HCT116 (cell line): Measurements from ENCODE around the gene FAM47E. TPM values are rescaled to one million over a fixed set of nuclear protein-coding genes. Genes with fewer than 3 reads are reported as not detected.

Experiments used
- ATAC-seq: fragments of 200-7000 bp; cut with Tn5 transposase; 2 replicates; pipeline ENCODE4 v1.9.1; 2020; ENCODE audit warnings: mild to moderate bottlenecking, moderate library complexity
- BruUV-seq: library from RNA; stranded (reverse); fragments of 400-500 nt; replicated peaks from 2 replicates; lab custom pipeline; 2021; lab: Mats Ljungman, UMichigan
- CTCF ChIA-PET: fragments of 300-600 bp; sonication (Branson Sonifier 250); formaldehyde crosslinking; loops from one replicate; lab custom pipeline; 2021; ENCODE audit warnings: antibody characterized with exemption; lab: Charles Lee
- POLR2A ChIA-PET: fragments of 300-600, 350-600 bp; sonication (Branson Sonifier 250); formaldehyde crosslinking; loops from one replicate; lab custom pipeline; 2021; ENCODE audit warnings: antibody characterized with exemption; lab: Charles Lee
- RAD21 ChIA-PET, 2 experiments: fragments of 300-600 bp; sonication (Branson Sonifier 250); formaldehyde crosslinking; loops; one replicate each; lab custom pipeline; 2023; ENCODE audit warnings: low total read pairs in 2 of 2; ENCODE audit not compliant: uncharacterized antibody in 2 of 2, unreplicated experiment in 2 of 2, low non-redundant PET in 1 of 2; lab: Charles Lee
- DNase-seq: peaks from one replicate; pipeline ENCODE4 v3.0.0-alpha.2; 2010; ENCODE audit warnings: low read depth, low spot score
- H2AFZ ChIP-seq: fragments of 200-600 bp; shearing (Covaris generic), sonication (generic); 2 replicates; pipeline ENCODE4 v1.6.1; 2017; ENCODE audit warnings: low read depth, mixed run types, mixed read lengths, antibody characterized with exemption, low read length; ENCODE audit not compliant: poor library complexity, severe bottlenecking
- H3K27ac ChIP-seq: 2 replicates; pipeline ENCODE4 v1.5.1; 2012; ENCODE audit warnings: low read depth, low read length
- H3K27me3 ChIP-seq: fragments of 200-600 bp; sonication (generic); 2 replicates; pipeline ENCODE4 v1.6.1; 2016; ENCODE audit warnings: mixed run types, low read length, mixed read lengths; ENCODE audit not compliant: insufficient read depth
- H3K36me3 ChIP-seq, 2 experiments: fragments of 200-500 bp in 1 of 2; fragments of 200-600 bp in 1 of 2; sonication (Bioruptor generic) in 1 of 2; sonication (generic) in 1 of 2; 2 replicates each; pipeline versions ENCODE4 v1.5.1 to v1.6.1; 2014 to 2016; ENCODE audit warnings: low read length in 2 of 2, inconsistent platforms in 1 of 2, mixed read lengths in 1 of 2, mixed run types in 1 of 2; ENCODE audit not compliant: insufficient read depth in 2 of 2, control insufficient read depth in 1 of 2
- H3K4me1 ChIP-seq, 2 experiments: fragments of 200-600 bp in 1 of 2; sonication (generic) in 1 of 2; 2 replicates each; pipeline versions ENCODE4 v1.5.1 to v1.6.1; 2012 to 2017; ENCODE audit warnings: low read length in 2 of 2, inconsistent platforms in 1 of 2, mild to moderate bottlenecking in 1 of 2, mixed read lengths in 1 of 2, mixed run types in 1 of 2, moderate library complexity in 1 of 2; ENCODE audit not compliant: insufficient read depth in 2 of 2, control insufficient read depth in 1 of 2
- H3K4me2 ChIP-seq: fragments of 200-600 bp; sonication (generic); 2 replicates; pipeline ENCODE4 v1.6.1; 2017; ENCODE audit warnings: mixed run types, low read length, mixed read lengths
- H3K4me3 ChIP-seq, 2 experiments: fragments of 200-600 bp in 1 of 2; sonication (generic) in 1 of 2; replicated peaks in 1 of 2; 2 replicates each; pipeline ENCODE4 v1.5.1; 2011 to 2016; ENCODE audit warnings: low read length in 2 of 2, control low read depth in 1 of 2, low read depth in 1 of 2, mild to moderate bottlenecking in 1 of 2, mixed read lengths in 1 of 2, mixed run types in 1 of 2
- H3K79me2 ChIP-seq: fragments of 200-600 bp; sonication (generic); 2 replicates; pipeline ENCODE4 v1.6.1; 2017; ENCODE audit warnings: mild to moderate bottlenecking, mixed run types, low read length, moderate library complexity, mixed read lengths; ENCODE audit not compliant: insufficient read depth
- H3K9ac ChIP-seq: fragments of 200-600 bp; sonication (generic); 2 replicates; pipeline ENCODE4 v1.6.1; 2016; ENCODE audit warnings: low read length, mixed read lengths
- H3K9me2 ChIP-seq: fragments of 200-600 bp; sonication (generic), shearing (Covaris generic); 2 replicates; pipeline ENCODE4 v1.6.1; 2017; ENCODE audit warnings: mixed run types, mild to moderate bottlenecking, moderate library complexity; ENCODE audit not compliant: insufficient read depth
- H3K9me3 ChIP-seq, 2 experiments: fragments of 200-500 bp in 1 of 2; fragments of 200-600 bp in 1 of 2; sonication (Bioruptor generic) in 1 of 2; sonication (generic) in 1 of 2; 2 replicates each; pipeline ENCODE4 v1.6.1; 2014 to 2017; ENCODE audit warnings: low read length in 2 of 2, mixed read lengths in 2 of 2, inconsistent platforms in 1 of 2, low read depth in 1 of 2, mild to moderate bottlenecking in 1 of 2, mixed run types in 1 of 2, moderate library complexity in 1 of 2; ENCODE audit not compliant: control insufficient read depth in 1 of 2, insufficient read depth in 1 of 2
- H4K20me1 ChIP-seq: fragments of 200-600 bp; sonication (generic), shearing (Covaris generic); 2 replicates; pipeline ENCODE4 v1.6.1; 2017; ENCODE audit warnings: mixed run types, mild to moderate bottlenecking, moderate library complexity; ENCODE audit not compliant: insufficient read depth
- CBX3 ChIP-seq: IDR thresholded peaks from 2 replicates; pipeline ENCODE4 v1.6.1; 2012; ENCODE audit warnings: low read depth
- CEBPB ChIP-seq: IDR thresholded peaks from 2 replicates; pipeline ENCODE4 v1.6.1; 2012; ENCODE audit warnings: low read depth
- EGR1 ChIP-seq: IDR thresholded peaks from 2 replicates; pipeline ENCODE4 v1.6.1; 2012; ENCODE audit warnings: low read depth
- ELF1 ChIP-seq: IDR thresholded peaks from 2 replicates; pipeline ENCODE4 v1.6.1; 2012; ENCODE audit warnings: low read depth, borderline replicate concordance
- EZH2 ChIP-seq: fragments of 200-600 bp; sonication (generic); IDR thresholded peaks from 2 replicates; pipeline ENCODE4 v1.6.1; 2017; ENCODE audit warnings: antibody characterized with exemption, mixed run types
- EZH2phosphoT487 ChIP-seq: fragments of 200-600 bp; IDR thresholded peaks from 2 replicates; pipeline ENCODE4 v1.6.1; 2018; ENCODE audit warnings: antibody characterized with exemption, borderline replicate concordance
- FOSL1 ChIP-seq: IDR thresholded peaks from 2 replicates; pipeline ENCODE4 v1.6.1; 2012; ENCODE audit warnings: low read depth
- JUND ChIP-seq: IDR thresholded peaks from 2 replicates; pipeline ENCODE4 v1.6.1; 2012
- POLR2AphosphoS5 ChIP-seq: IDR thresholded peaks from 2 replicates; pipeline ENCODE4 v1.6.1; 2011; ENCODE audit warnings: mild to moderate bottlenecking, low read depth, low read length, moderate library complexity
- SIN3A ChIP-seq: IDR thresholded peaks from 2 replicates; pipeline ENCODE4 v1.6.1; 2012; ENCODE audit warnings: low read depth
- SP1 ChIP-seq: IDR thresholded peaks from 2 replicates; pipeline ENCODE4 v1.6.1; 2012; ENCODE audit warnings: low read depth
- YY1 ChIP-seq: IDR thresholded peaks from 2 replicates; pipeline ENCODE4 v1.6.1; 2011; ENCODE audit warnings: low read length, low read depth, moderate library complexity, mild to moderate bottlenecking; ENCODE audit not compliant: insufficient replicate concordance; ENCODE audit errors: extremely low read depth
- intact Hi-C: fragments of 100-400 bp; cut with micrococcal nuclease; formaldehyde crosslinking; loops from 2 replicates; pipeline ENCODE4 v1.10.0; 2022
- total RNA-seq: library from RNA; stranded (reverse); gene quantifications from one replicate; pipeline ENCODE4 v1.2.1, GENCODE V29; 2021; ENCODE audit not compliant: unreplicated experiment
- TF ChIP-seq, protein P1 (sequence below): IDR thresholded peaks from 2 replicates; pipeline ENCODE4 v1.6.1; 2012
- TF ChIP-seq, protein P2 (sequence below), 3 experiments: fragments of 200-600 bp in 1 of 3; sonication (generic) in 1 of 3; IDR thresholded peaks in 2 of 3; conservative IDR thresholded peaks in 1 of 3; 2 replicates each; pipeline ENCODE4 v1.5.1; 2012 to 2017; ENCODE audit warnings: low read depth in 2 of 3, low read length in 2 of 3, antibody characterized with exemption in 1 of 3, borderline replicate concordance in 1 of 3, control low read depth in 1 of 3, mild to moderate bottlenecking in 1 of 3, mixed read lengths in 1 of 3, mixed run types in 1 of 3, moderate library complexity in 1 of 3; ENCODE audit not compliant: insufficient read depth in 1 of 3
- TF ChIP-seq, protein P3 (sequence below): IDR thresholded peaks from 2 replicates; pipeline ENCODE4 v1.6.1; 2012; ENCODE audit warnings: low read depth
- TF ChIP-seq, protein P4 (sequence below): IDR thresholded peaks from 2 replicates; pipeline ENCODE4 v1.6.1; 2012
- TF ChIP-seq, protein P5 (sequence below): IDR thresholded peaks from 2 replicates; pipeline ENCODE4 v1.6.1; 2011; ENCODE audit warnings: mild to moderate bottlenecking, low read length, moderate library complexity; ENCODE audit not compliant: insufficient replicate concordance; ENCODE audit errors: extremely low read depth

FAM47E gene
- total RNA-seq, 1 experiment from 2014 or later: 0.91 TPM

DNA sequence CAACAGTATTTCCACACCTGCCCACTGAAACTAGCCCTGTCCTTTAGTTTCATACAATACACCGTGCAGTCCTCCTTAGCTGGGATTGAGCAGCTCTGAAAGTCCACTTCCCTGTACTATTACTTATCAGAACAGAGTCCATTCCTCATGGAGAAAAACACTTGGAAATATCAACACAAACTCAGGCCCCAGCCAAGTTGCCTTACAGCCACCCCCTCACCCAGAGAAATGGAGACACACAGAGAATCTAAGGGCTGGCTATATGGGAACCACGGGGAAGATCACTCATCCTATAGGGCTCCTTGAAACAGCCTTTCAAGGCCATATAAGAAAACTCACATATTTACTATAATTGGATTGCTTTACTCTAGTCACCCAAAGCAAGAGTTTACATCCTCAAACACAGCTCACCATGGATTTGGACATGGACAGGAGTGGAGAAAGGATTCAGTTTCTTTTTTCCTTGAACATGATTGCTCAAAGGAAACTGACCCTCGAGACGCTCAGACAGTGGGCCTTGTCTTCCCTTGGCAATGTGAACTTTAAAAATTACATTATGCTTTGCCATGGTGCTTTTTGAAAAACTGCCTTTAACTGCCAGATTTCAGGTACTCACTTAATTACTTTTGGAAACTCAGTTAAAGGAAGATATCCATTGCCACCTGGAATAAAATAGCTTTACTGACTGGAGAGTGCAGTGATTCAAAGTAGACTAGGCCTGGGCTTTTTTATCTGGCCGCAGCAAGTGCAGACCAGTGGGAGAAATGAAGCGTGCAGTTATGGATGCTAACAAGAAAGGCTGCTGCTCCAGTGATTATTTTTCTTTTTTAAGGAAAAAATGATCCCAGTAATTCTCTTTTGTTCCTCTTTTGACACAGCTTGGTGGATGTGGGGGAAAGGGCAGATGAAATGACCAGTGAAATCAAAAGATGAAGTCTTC is 39.5 kb upstream of the FAM47E start:
- RAD21 ChIA-PET: no interaction called here
- Histone ChIP-seq H3K27ac (no peak overlapping the region), H4K20me1 (no peaks in the 10 kb centered on the region), H3K4me3 (peak overlapping the region in 1 of 2 experiments; percentile 77; a peak in 3 of 4 replicates), H3K9me3 (no peaks in the 10 kb centered on the region), H3K9me2 (no peaks in the 10 kb centered on the region), H3K79me2 (peaks cover 57% of the 10 kb centered on the region), H3K9ac (peak overlapping the region; percentile 79), H2AFZ (no peak overlapping the region), H3K27me3 (no peaks in the 10 kb centered on the region), H3K36me3 (no peaks in the 10 kb centered on the region), H3K4me1 (peaks cover 18 to 35% of the 10 kb centered on the region in 2 experiments; a peak in 3 of 4 replicates), H3K4me2 (peak overlapping the region; percentile 99)
- no peak for ATAC-seq
- TF ChIP-seq EZH2phosphoT487 (no peak), JUND (no peak), EGR1 (no peak), YY1 (no peak), POLR2AphosphoS5 (no peak), CBX3 (no peak), ELF1 (no peak), EZH2 (no peak), FOSL1 (no peak), CEBPB (no peak), SIN3A (no peak), SP1 (no peak)
- TF ChIP-seq, protein P1, sequence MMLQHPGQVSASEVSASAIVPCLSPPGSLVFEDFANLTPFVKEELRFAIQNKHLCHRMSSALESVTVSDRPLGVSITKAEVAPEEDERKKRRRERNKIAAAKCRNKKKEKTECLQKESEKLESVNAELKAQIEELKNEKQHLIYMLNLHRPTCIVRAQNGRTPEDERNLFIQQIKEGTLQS: no peak
- TF ChIP-seq, protein P2, sequence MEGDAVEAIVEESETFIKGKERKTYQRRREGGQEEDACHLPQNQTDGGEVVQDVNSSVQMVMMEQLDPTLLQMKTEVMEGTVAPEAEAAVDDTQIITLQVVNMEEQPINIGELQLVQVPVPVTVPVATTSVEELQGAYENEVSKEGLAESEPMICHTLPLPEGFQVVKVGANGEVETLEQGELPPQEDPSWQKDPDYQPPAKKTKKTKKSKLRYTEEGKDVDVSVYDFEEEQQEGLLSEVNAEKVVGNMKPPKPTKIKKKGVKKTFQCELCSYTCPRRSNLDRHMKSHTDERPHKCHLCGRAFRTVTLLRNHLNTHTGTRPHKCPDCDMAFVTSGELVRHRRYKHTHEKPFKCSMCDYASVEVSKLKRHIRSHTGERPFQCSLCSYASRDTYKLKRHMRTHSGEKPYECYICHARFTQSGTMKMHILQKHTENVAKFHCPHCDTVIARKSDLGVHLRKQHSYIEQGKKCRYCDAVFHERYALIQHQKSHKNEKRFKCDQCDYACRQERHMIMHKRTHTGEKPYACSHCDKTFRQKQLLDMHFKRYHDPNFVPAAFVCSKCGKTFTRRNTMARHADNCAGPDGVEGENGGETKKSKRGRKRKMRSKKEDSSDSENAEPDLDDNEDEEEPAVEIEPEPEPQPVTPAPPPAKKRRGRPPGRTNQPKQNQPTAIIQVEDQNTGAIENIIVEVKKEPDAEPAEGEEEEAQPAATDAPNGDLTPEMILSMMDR (IDR thresholded peaks at IDR 0.05 in 2 of 3, conservative IDR thresholded peaks at IDR 0.05 in 1 of 3; ENCODE audit: borderline replicate concordance in 1 of 3, insufficient read depth in 1 of 3, low read depth in 2 of 3, low read length in 2 of 3): no peak
- TF ChIP-seq, protein P3, sequence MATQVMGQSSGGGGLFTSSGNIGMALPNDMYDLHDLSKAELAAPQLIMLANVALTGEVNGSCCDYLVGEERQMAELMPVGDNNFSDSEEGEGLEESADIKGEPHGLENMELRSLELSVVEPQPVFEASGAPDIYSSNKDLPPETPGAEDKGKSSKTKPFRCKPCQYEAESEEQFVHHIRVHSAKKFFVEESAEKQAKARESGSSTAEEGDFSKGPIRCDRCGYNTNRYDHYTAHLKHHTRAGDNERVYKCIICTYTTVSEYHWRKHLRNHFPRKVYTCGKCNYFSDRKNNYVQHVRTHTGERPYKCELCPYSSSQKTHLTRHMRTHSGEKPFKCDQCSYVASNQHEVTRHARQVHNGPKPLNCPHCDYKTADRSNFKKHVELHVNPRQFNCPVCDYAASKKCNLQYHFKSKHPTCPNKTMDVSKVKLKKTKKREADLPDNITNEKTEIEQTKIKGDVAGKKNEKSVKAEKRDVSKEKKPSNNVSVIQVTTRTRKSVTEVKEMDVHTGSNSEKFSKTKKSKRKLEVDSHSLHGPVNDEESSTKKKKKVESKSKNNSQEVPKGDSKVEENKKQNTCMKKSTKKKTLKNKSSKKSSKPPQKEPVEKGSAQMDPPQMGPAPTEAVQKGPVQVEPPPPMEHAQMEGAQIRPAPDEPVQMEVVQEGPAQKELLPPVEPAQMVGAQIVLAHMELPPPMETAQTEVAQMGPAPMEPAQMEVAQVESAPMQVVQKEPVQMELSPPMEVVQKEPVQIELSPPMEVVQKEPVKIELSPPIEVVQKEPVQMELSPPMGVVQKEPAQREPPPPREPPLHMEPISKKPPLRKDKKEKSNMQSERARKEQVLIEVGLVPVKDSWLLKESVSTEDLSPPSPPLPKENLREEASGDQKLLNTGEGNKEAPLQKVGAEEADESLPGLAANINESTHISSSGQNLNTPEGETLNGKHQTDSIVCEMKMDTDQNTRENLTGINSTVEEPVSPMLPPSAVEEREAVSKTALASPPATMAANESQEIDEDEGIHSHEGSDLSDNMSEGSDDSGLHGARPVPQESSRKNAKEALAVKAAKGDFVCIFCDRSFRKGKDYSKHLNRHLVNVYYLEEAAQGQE: no peak
- TF ChIP-seq, protein P4, sequence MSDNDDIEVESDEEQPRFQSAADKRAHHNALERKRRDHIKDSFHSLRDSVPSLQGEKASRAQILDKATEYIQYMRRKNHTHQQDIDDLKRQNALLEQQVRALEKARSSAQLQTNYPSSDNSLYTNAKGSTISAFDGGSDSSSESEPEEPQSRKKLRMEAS: no peak
- TF ChIP-seq, protein P5, sequence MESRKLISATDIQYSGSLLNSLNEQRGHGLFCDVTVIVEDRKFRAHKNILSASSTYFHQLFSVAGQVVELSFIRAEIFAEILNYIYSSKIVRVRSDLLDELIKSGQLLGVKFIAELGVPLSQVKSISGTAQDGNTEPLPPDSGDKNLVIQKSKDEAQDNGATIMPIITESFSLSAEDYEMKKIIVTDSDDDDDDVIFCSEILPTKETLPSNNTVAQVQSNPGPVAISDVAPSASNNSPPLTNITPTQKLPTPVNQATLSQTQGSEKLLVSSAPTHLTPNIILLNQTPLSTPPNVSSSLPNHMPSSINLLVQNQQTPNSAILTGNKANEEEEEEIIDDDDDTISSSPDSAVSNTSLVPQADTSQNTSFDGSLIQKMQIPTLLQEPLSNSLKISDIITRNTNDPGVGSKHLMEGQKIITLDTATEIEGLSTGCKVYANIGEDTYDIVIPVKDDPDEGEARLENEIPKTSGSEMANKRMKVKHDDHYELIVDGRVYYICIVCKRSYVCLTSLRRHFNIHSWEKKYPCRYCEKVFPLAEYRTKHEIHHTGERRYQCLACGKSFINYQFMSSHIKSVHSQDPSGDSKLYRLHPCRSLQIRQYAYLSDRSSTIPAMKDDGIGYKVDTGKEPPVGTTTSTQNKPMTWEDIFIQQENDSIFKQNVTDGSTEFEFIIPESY: no peak
- CTCF ChIA-PET: interaction anchor here (1.5 to 1.6 kb wide), 2 partner anchors 32 to 166 kb away, joined by 4 read pairs; no protein-coding TSS in a partner anchor
- no peak for DNase-seq
- intact Hi-C loops: no loop called here
- POLR2A ChIA-PET: no interaction called here
- no TSS peak for BruUV-seq
